GM18520 (cell line): ENCODE results near the gene DGKA.

Experiments
- ATAC-seq: cut with Tn5 transposase; IDR thresholded peaks from one replicate; pipeline ENCODE4 v1.9.1; 2021; ENCODE audit not compliant: unreplicated experiment

The DGKA gene

DNA sequence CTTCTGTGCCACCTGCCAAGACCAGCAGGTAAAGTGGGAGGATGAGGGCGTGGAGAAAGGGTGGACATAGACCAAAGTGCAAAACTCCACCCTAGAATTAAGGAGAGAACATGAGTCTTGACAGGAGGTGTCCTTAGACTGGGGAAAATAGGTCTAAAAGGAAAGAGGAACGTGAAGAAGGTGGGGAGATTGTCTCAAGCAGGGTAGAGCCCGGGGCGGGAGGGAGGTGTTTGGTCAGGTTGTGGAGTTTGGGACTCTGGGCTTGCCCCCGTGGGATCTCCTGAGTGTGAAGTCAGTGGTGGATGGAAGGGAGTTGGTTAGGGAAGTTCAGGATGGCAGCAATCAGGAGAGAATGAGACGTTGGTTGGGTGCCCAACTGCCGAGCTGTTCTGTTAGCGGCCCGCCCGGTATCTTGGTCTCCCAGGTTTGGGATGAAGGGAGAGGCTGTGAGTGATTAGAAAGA, 386 bp downstream of the DGKA start:
- ATAC-seq, result no peak

DNA sequence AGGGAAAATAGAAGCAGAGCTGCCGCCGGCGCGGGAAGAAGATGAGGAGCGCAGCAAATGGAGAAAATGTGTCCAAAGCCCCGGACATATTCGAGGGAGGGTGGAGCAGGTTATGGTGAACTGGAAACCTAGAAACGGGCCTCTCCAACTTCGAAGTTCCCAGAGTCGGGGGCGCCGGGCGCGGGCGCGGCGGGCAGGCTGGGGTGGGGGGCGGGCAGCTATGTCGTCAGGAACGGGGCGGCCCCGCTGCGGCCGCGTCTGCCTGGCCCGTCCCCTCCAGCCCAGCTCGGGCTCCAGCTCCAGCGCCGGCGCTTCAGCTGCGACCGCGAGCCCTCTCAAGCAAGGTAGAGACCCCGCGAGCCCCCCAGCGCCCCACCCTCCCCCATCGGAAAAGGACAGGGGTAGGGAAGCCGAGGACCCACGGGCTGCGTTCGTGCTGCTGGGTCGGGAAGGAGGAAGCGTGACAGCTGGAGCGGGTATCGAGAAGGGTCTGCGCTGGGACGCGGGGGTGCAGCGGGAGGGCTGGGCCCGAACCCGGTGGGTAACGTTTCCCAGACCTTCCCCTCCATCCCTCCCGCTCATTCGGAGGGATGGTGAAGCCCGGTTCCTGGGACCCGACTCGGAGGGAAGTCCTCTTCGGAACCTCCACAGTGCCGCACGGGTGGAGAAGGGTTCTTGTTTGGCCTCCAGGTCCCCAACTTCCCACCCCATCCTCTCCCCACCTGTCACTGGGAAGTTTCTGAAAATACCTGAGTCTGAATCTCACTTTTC, 1.0 kb downstream of the DGKA start:
- no peak for ATAC-seq

DNA sequence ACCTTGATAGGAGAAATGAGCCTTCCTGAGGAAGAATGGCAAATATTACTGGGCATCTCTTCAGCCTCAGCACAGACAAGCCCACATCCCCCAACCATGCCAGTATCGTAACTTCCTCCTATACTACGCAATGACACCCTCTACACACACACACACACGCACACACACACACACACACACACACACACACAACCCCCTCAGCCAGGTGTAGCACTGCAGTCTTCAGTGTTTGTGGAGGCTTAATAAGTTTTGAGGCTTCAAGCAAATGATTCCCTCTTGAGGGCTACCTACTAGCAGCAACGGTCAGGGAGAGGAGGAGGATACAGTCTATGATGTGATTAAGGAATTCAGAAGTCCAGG, 1.6 kb downstream of the DGKA start:
- ATAC-seq, result no peak

DNA sequence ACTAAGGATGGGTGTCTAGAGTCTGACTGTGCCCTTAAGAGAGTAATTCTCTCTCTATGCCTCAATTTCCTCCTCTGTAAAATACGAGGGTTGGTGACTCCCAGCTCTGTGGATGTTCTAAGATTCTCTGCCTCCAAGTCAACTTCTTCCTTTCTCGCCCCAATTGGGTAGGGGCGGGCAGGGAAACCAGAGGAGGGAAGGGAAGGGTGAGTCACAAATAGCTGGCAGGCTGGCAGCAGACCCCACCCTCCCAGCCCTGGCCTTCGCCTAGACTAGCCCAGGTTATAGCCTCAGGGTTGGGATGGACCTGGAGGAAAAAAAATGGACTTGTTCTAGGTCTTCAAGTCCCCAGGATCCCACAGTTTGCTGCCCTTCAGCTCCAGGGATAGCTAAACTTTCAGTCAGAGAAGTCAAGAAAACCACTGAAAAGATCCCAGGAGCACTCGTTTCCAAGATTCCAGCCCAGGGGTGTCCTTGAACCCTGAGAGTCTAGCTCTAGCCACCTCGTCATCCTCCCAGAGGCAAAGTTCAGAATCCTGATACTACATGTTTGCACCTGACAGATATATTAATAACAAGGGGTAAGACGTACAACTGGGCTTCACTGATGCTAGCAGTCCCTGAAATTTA, 2.3 kb downstream of the DGKA start:
- ATAC-seq, result no peak

DNA sequence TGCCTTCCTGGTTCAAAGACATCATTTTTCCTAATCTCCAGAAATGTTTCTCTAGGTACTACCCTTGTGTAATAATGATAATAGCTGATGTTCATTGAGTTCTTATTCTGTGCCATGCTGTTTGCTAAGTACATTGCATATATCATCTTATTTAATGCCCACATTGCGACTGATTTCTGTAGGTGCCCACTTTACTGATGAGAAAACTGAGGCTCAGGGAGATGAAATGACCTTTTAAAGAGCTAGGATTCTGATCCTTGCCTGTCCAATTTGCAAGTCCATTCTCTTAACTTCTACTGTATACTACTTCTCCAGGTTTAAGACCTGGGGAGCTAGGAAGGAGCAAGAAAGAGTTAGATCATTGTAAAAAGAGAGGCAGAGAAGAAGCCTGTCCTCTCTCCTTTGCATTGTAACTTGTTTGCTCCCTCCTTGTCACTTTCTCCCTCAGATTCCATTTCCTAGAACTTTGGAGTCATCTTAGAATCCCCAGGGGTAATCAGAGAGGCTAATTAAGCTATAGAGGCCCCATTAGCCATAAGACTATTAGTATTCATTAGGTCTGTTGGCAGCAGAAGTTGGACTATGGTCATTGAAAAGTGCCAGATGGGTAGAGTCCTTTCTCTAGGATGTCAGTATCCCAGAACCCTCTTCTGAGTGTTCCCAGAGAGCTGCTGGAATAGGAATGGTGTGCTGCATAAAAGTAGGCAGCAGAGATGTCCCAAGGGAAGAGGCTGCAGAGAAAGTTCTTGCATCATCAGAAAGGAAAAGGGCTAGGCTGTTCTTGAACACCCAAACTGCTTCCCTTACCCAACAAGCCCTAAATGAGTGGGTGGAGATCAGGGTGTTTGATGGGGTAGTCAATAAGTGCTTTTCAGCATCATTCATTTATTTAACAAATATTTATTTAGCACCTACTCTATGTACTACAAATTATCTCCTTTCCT, 3.1 kb downstream of the DGKA start:
- no peak for ATAC-seq

DNA sequence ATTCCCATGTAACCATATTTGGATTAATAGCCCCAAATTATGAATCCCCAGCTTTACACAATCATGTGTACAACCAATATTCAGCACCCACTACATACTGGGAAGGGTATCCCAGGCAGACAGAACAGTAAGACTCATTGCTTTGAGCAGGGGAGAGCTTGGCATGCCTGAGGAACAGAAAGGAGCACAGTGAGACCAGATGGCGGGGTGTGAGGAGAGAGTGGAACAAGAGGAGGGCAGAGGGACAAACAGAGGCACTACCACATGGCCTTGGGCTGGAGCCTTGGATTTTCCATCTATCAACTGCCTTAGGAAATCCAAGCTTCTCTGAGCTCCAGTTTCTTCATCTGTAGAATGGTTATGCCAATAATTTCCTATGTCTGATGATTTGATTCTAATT, 3.8 kb downstream of the DGKA start:
- ATAC-seq, result no peak

DNA sequence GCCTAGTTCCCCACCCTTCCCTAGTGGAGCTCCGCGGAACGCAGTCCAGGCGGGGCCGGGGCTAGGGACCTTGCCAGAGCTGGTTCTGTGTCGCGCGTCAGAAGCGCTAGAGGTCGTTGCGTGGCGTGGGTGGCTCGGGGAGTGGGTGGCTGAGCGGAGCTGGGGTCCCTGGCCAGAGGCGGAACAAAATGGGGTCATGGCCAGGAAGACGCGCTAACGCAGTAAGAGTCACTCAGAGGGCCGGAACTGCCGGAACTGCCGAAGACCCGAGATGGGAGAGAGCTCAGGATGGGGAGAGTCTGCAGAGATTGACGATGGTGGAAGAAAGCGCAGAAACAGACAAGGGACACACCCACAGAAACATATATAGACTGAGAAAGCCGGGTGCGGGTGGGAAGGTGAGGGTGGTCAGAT, 4.8 kb downstream of the DGKA start:
- ATAC-seq, result no peak

DNA sequence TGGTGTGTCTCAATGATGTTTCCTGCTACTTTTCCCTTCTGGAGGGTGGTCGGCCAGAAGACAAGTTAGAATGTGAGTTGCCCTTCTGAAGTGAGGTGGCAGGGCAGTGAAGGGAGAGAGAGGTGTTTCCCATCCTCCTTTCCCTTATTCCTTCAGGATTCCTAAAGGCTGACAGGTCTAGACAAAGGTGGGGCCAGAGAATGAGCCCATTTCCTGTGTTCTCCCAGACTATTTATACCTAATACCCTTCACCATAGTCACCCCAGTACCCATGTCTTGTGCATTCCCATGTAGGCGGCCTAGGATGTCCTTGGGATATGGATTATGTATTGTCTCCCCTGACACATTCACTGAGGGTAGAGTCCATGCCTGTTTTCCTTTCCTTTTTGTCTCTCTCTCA, 7.0 kb downstream of the DGKA start:
- ATAC-seq, result no peak

DNA sequence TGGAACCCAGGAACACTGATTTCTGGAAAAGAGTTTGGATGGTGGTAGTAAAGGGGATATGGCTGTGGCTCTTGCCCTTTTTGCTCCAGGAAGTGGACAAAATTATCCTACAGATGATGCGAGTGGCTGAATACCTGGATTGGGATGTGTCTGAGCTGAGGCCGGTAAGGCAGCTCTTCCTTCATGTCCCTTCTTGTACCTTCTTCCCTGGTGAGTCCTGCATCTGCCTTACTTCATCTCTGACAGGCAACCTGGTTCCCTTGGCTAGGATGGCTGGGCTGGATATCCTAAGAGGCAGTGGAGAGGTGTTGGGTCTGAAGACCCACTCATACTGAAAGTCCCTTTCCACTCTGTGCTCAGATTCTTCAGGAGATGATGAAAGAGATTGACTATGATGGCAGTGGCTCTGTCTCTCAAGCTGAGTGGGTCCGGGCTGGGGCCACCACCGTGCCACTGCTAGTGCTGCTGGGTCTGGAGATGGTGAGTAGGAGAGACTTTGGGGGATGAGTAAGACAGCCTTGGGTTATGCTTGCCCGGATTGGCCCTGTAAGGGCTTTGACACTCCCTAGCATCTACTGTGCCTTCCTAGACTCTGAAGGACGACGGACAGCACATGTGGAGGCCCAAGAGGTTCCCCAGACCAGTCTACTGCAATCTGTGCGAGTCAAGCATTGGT, 8.0 kb downstream of the DGKA start:
- no peak for ATAC-seq

DNA sequence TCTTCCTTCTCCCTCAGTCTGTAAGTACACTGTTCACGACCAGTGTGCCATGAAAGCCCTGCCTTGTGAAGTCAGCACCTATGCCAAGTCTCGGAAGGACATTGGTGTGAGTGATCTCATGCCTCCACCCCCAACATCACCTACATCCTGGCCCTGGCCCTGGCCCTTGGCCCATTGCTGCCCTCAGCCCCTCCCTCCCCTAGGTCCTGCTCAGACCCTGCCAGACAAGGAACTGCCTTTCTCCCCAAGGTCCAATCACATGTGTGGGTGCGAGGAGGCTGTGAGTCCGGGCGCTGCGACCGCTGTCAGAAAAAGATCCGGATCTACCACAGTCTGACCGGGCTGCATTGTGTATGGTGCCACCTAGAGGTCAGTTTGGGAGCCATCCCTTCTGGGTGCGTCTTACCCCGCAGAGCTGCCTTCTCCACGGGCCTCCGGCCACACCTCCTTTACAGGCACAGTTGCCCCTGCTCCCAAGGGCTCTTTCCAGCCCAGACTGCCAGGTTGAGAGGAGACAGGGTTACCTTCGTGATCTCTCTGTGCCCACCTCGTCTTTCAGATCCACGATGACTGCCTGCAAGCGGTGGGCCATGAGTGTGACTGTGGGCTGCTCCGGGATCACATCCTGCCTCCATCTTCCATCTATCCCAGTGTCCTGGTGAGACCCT, 9.2 kb downstream of the DGKA start:
- peak; percentile 89 for ATAC-seq

DNA sequence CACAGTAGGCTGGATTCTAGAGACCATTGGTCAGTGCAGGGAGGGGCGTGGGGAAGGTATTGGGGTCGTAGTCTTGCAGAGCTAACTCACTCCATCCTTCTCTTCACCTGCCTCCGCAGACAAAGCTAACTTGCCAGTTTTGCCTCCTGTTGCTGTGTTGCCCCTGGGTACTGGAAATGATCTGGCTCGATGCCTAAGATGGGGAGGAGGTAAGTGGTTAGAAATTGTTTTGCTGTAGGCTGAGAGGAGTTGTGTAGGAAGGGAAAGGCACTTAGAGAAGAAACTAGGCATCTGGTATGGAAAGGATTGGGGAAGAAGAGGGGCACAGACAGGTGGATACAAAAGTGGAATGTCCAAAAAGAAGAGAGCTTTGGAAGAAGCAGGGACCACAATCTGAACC, 11.1 kb downstream of the DGKA start:
- no peak for ATAC-seq

DNA sequence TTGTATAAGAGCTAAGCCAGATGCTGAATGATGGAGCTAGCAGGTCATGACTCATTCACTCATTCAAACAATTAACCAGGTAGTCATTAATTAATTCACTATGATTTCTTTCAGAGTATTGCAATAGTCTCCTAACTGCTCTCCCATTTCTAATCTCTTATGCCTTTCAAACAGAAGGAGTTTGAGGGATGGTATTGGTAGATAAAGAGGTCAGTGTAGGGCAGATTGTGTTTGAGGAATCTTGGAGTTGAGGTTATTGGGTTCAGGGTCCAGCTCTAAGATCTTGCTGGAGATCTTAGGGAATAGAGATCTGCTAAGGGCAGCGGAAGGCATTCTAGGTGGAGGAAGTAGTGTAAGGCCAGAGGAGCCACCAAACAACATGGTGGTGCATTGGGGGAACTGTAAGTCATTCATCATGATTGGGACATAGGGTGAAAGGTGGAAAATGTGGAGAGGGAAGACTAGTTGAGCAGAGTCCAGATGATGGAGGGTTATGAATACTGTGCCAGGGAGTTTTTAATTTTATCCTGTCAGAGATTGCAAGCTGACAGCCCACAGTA, 11.7 kb downstream of the DGKA start:
- no peak for ATAC-seq

DNA sequence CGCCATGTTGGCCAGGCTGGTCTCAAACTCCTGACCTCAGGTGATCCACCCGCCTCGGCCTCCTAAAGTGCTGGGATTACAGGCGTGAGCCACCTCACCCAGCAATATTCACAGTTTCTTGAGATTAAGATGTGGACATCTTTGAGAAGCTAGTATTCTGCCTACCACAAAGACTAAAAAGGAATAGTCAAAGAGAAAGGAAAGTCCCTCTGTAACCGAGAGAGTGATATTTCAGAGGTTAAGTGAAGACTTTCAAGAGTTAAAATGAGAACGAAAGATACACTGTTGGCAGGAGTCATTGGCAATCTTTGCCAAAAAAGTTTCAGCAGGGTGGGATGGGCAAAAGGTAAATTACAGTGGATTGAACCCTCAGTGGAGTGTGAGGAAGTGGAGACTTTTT, 15.6 kb downstream of the DGKA start:
- no peak for ATAC-seq

DNA sequence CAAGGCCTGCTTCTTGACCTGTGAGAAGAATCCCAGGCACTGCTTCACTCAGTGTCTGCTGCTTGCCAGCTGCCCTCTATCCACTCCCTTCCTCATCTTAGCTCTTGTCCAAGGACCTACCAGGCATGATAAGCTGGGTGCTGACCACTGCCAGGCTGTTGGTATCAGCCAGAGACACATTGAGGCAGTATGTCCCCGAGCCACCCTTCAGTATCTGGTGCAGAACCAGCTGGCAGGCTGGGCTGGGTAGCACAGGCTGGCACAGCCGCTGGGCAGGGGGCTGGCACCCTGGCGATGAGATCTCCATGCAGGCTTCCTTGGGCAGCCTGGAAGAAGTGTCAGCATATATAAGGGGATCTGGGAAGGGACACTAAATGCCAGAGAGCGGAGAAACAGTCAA, 24.4 kb downstream of the DGKA start:
- no peak for ATAC-seq

DNA sequence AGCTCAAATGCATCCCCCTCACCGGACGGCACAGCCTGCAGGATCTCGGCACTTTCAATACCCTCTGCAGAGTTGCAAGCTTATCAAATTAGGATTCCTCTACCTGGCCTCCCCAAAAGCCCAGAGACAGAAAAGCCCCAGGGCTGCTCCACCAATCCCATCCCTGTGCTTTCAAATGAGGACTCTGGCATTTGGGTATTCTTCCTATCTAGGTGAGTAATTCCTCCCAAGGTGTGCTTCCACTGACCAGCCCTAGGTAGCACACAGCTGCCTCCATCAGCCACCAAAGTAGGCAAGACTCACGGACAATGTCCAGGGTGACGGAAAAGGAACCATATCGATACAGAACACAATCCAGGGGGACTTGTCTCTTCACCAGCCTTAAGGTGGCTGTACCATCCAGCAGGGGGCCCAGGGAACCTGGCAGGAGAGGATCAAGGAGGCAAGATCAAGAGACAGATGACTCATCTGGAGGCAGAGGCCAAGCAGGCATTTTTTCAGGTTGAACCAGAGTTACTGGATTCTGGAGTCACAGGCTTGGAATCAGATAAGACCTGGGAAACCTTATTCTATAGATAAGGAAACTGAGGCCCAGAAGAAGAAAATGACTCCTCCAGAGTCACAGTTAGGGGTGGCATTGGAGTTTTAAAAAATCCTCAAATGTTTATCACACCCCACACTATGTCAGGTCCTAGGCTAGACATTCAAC, 25.0 kb downstream of the DGKA start:
- ATAC-seq, result no peak

DNA sequence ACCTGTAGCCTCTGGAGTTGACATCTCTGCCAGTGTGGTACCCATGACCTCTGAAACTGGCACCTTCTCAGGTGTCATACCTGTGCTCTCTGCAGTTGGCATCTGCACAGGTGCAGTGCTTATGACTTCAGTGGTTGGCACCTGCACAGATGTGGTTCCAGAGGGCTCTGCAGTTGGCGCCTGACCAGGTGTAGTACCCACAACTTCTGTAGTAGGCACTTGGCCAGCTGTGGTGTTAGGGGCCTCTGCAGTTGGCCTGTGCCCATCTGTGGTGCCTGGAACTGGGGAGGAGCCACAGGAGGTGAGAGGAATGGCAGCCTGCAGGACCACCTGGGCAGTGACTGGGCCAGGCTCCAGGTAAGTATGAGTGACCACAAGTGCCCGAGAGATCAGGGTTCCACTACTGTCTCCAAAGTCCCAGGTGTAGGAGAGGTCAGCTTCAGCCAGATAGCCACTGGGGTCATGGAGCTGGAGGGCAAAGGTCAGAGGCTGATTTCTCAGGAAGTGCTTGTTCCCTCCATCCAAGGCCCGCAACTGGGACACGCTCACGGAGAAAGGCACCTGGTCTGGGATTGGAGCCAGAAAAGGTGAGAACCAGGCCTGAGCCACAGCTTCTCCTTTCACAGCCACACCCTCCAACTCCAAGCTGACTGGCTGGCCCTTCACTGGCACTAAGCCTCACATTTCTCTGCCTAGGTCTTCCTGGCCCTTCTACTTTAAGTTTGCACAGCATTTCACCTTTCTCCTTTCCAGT, 26.3 kb downstream of the DGKA start:
- ATAC-seq, result no peak

DNA sequence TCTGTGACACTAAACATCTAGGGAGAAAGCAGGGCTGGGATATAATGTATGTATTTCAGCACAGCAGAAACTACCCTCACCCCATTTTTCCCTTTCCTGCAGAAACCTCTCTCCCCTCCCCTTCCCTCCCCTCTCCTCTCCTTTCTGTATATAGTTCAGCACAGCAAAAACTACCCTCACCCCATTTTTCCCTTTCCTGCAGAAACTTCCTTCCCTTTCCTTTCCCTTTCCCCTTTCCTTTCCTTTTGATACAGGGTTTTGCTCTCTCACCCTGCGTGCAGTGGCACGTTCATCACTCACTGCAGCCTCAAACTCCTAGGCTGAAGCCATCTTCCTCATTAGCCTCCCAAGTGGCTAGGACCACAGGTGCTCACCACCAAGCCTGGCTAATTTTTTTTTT, 32.8 kb downstream of the DGKA start:
- no peak for ATAC-seq

DNA sequence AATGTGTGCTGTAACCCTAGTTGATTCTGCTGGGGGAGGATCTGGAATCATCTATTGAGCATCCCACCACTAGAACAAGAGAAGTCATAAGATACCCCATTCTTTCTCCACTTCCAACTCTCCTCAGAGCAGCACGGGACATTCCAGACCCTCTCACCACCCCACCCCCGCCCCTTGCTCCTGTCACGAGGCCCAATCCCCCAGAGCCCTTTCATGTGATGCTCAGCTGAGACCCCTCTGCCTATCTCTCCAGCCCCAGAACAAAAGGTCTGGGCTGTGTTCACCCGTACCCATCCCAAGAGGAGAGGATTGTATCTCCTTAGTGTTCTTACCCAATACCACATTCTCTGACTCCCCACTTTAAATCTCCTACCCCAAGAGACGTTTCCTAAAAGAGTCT, 34.3 kb downstream of the DGKA start:
- no peak for ATAC-seq

DNA sequence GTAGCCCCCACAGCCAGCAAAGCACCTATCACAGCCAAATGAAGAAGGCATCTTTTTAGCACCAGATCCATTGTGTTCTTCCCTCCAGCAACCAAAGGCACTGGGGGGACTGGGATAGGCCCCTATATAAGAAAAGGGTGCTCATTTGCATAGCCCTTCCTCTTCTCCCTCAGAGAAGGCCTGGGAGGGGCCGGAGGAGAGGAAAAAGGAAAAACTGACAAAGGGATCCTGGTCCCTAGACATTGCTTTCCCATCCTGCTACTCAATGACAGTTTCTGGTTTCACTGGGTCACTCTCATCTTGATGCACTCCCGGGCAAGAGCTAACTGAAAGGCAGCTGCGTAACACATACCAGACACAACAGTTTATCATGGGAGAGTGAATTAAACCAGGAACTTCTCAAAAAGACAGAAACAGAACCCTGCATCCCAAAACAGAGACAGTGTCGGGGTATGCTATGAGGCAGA, 35.0 kb downstream of the DGKA start, which contains the start of gene PMEL:
Gene PMEL (minus strand): TSS at position 102 of the 467 bp plus-strand sequence. CDS start 31 bp downstream, at position 71.
- no peak for ATAC-seq
